ENCODE measurements around the gene S100A5.
"Not testable (repeated sequence)": the region's sequence is repeated elsewhere in the genome, so short reads cannot be mapped to it uniquely, and the experiment has no call there.

Gene S100A5

DNA sequence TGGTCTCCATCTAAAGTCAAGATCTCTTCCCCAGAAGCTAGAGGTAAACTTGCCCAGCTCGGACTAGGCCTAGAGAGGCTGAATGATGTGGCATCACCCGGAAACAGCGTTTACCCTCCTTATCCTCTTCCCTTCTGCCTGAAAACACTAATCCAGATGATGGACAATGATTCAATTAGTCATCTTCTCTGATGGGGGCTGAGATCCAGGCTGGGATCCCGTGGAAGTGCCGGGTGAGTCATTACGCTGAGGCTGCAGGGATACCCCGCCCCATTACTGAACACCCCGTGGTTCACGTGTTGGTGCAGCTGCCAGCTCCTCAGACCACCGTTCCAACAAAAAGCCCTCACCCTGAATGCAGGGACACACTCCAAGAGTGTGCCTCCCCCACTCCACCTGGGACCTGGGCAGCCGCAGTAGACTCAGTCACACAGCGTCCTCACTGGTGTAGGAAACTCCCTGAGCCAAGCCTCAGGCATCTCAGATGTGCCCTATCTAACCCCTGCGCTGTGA is 7.0 kb downstream of the S100A5 start:
- no peak for DNase-seq (ENCODE audit: low read depth)

GRCh38 chr1:153532769-153533599 is 7.8 kb downstream of the S100A5 start:
- DNase-seq (ENCODE audit: low read depth): peak; percentile 44

DNA sequence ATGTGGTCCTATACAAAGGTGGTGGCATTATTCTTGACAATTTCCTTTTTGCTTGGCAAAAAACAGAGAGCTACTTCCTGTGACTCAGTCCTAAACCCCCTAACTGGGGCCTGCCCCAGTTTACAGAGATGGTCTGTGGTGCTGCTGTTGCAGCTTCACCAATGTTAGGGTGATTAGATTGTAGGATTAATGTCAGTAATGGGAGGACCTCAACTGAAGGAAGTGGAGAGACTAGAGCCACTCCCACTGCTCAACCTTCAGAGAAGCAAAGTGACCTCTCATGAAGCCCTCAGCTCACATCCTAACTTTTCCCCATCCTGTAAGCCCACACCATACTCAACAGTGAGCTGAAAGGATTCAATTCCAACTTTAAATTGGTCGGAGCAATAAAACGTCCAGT is 8.6 kb downstream of the S100A5 start:
- DNase-seq (ENCODE audit: low read depth): no peak

- no peak for DNase-seq (ENCODE audit: low read depth)
Measured at GRCh38 chr1:153531638-153532037, 9.1 kb downstream of the S100A5 start.

DNA sequence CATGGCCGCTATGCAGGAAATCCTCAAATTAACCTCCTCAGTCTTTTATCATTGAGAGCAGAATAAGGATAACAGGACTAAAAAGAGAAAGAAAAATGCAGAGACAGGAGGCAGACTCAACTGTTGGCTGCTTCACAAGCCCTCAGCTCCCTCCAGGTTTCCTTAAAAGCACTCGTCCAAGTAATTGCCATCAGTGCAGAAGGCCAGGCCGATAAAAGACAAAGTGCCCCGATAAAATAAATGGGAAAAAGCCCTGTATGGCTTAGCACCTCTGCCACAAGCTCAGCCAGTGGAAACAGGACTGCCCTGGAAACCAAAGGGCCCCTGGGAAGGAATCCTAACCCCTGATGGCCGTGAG is 13.1 kb downstream of the S100A5 start:
- no peak for DNase-seq (ENCODE audit: low read depth)

GRCh38 chr1:153527023-153527682 is 13.6 kb downstream of the S100A5 start:
- no peak for DNase-seq (ENCODE audit: low read depth)

DNA sequence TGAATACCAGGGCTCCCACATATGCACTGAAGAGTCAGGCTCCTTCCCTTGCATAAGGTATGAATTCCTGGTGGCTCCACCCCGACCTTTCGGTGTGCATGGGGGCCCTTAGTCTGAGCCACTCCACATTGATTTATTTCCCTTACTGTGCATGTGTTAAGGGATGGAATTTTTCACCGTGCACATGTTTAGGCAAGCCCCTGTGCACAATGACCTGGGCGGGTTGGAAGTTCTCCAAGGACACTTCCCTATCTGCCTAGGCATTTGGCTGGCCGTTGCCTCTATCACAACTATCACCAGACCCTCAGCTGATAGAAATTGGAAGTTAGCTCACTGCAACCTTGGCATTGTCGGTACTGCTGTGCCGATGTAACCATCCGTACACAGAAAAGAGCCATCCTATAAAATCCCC is 14.6 kb downstream of the S100A5 start:
- DNase-seq (ENCODE audit: low read depth): no peak

- DNase-seq (ENCODE audit: low read depth): no peak
Measured at GRCh38 chr1:153525088-153525728, 15.5 kb downstream of the S100A5 start.

DNA sequence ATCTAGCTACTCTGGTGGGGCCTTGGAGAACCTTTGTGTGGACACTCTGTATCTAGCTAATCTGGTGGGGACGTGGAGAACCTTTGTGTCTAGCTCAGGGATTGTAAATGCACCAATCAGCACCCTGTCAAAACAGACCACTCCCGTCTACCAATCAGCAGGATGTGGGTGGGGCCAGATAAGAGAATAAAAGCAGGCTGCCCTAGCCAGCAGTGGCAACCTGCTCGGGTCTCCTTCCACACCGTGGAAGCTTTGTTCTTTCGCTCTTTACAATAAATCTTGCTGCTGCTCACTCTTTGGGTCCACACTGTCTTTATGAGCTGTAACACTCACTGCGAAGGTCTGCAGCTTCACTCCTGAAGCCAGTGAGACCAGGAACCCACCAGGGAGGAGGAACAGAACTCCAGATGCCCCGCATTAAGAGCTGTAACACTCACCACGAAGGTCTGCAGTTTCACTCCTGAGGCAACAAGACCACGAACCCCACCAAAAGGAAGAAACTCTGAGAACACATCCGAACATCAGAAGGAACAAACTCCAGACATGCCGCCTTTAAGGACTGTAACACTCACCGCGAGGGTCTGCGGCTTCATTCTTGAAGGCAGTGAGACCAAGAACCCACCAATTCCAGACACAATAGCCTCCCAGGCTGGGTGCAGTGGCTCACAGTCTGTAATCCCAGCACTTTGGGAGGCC is 18.2 kb downstream of the S100A5 start:
- not testable (repeated sequence) for DNase-seq (ENCODE audit: low read depth)

DNA sequence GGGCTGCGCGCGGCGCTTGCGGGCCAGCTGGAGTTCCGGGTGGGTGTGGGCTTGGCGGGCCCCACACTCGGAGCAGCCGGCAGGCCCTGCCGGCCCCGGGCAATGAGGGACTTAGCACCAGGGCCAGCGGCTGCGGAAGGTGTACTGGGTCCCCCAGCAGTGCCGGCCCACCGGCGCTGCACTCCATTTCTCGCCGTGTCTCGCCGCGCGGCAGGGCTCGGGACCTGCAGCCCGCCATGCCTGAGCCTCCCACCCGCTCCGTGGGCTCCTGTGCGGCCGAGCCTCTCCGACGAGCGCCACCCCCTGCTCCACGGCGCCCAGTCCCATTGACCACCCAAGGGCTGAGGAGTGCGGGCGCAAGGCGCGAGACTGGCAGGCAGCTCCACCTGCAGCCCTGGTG is 18.9 kb downstream of the S100A5 start:
- not testable (repeated sequence) for DNase-seq (ENCODE audit: low read depth)

GRCh38 chr1:153520818-153521476 is 19.8 kb downstream of the S100A5 start:
- DNase-seq (ENCODE audit: low read depth): no peak

- not testable (repeated sequence) for DNase-seq (ENCODE audit: low read depth)
Measured at GRCh38 chr1:153520137-153520691, 20.5 kb downstream of the S100A5 start.

DNA sequence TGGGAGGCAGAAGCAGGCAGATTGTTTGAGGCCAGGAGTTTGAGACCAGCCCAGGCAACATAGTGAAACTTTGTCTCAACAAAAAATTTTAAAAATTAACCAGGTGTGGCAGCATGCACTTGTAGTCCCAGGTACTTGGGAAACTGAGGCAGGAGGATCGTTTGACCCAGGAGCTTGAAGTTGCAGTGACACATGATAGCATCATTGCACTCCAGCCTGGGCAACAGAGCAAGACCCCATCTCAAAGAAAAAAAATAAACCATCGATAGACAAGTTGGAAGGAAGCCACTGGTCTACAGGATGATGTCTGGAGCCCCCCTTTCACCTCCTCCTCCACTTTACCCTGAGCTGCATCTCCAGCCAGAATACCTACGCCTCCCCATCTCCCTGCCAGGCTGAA is 21.5 kb downstream of the S100A5 start:
- DNase-seq (ENCODE audit: low read depth): no peak

DNA sequence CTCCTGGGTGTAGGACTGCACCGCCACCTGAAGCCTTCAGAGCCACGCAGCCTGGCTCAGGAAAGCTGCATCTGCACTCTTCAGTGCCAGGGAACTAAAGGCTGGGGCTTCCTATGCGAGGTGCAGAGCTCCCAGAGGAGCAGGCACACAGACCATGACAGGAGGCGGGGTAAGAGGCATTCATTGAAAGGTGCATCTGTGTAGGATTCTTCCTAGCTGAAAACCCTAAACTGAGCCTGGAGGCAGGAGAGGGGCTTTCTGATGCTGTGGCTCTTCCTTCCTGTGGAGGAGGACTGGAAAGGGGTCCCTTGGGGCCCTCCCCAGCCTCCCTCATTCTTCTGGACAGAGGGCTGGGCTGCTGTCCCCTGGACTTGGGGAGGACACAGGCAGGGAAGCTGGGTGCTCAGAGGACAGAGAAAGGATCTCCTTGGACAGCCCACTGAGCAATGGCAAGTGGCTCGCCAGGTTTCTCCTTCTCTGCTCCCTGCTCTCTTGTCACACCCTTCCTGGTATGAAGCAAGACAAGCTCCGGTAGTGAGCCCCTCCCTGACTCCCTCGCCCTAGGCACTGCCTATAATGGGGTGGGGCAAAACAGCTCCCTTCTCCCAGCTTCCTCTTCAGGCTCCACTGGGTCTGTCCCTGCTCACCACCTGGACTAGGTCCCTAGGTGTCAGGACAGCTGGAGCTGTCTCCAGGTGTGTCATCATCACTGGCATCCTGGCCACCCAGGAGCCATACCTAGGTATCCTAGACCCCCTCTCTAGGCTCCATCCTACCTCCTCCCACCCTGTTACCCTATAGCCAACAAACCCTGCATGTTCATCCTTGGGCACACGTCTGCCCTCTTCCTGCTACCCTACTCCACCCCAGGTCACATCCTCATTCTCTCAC is 25.0 kb downstream of the S100A5 start:
- DNase-seq (ENCODE audit: low read depth): no peak

- DNase-seq (ENCODE audit: low read depth): no peak
Measured at GRCh38 chr1:153513666-153514065, 27.1 kb downstream of the S100A5 start.

- no peak for DNase-seq (ENCODE audit: low read depth)
Measured at GRCh38 chr1:153513023-153513422, 27.7 kb downstream of the S100A5 start.

DNA sequence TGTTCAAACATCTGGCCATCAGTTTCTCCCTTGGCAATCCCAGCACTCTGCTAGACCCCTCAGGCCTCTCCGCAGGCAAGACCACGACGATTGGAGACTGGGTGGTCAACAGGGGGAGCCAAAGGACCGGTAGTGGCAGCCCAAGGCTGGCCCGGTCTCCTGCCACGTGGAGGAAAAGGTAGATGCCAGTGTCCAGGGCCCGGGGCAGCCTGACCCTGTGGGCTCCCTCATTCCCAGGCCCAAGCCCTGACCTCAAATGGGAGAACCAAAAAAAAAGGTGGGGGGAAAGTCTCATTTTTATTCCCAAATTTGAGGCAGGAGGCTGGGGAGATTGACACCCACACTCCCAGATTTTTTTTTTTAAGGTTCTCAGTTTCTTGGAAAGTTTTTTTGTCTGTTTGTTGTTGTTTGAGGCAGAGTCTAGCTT is 29.7 kb downstream of the S100A5 start:
- peak; percentile 57 for DNase-seq (ENCODE audit: low read depth)

- peak; percentile 37 for DNase-seq (ENCODE audit: low read depth)
Measured at GRCh38 chr1:153509729-153510354, 30.9 kb downstream of the S100A5 start.

GRCh38 chr1:153509036-153509435 is 31.7 kb downstream of the S100A5 start:
- DNase-seq (ENCODE audit: low read depth): no peak

All from stimulated activated CD8-positive, alpha-beta memory T cell treated with anti-CD3 and anti-CD28 coated beads, Interleukin-12 subunit alpha, Interleukin-12 subunit beta, amount 100 ng/mL, for 4 hours (primary cell).